GM12892 (cell line): Measurements from ENCODE around the gene RREB1.

Source experiments
- POLR2A ChIP-seq: IDR thresholded peaks from 2 replicates; pipeline ENCODE4 v1.6.1; 2011; ENCODE audit warnings: low read depth, low read length, control low read depth
- POLR2AphosphoS5 ChIP-seq: IDR thresholded peaks from 2 replicates; pipeline ENCODE4 v1.6.1; 2011; ENCODE audit warnings: low read depth, low read length, control low read depth

DNA sequence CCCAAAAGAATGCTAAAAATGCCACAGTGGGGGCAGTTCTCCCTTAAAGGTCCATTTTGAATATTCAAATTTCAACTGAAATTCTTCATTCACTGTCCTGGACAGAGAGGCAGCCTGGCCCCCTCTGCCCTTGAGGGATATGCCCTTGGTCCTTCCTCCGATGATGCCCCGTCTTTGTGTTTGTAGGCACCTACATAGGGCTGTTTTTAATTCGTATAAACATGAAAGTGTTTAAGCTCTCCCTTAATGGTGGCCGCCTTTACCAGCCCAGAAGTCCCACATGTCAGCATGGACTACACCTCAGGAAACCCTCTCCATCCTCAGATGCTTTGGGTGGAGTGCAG is 135.0 kb downstream of the RREB1 start:
- TF ChIP-seq POLR2A, result no peak
- no peak for TF ChIP-seq POLR2AphosphoS5
